K562 (cell line): Measurements from ENCODE around the gene ESCO1. TPM values are rescaled to one million over a fixed set of nuclear protein-coding genes. Genes with fewer than 3 reads are reported as not detected.
"Not testable (repeated sequence)": the region's sequence is repeated elsewhere in the genome, so short reads cannot be mapped to it uniquely, and the experiment has no call there.

Experiments used
- ATAC-seq: fragments of 200-7000 bp; cut with Tn5 transposase; 3 replicates; pipeline ENCODE4 v1.9.1; 2020; ENCODE audit warnings: moderate library complexity
- BruUV-seq: library from RNA; stranded (reverse); fragments of 400-500 nt; replicated peaks from 2 replicates; lab custom pipeline; 2021; lab: Mats Ljungman, UMichigan
- CTCF ChIA-PET: fragments of 300-600 bp; formaldehyde crosslinking; extraction: SDS; loops from one replicate; lab custom pipeline; 2021; ENCODE audit warnings: low intra/inter-chr PET ratio; lab: Yijun Ruan, JAX
- POLR2A ChIA-PET: fragments of 300-600, 350-650 bp; sonication (Branson Sonifier 250); formaldehyde crosslinking; extraction: SDS; loops from one replicate; lab custom pipeline; 2021; ENCODE audit warnings: antibody characterized with exemption, inconsistent platforms; lab: Yijun Ruan, JAX
- DNase-seq, 4 experiments: peaks; one replicate each; pipeline versions ENCODE4 v3.0.0 to v3.0.0-alpha.2; 2011 to 2018; ENCODE audit warnings: low spot score in 3 of 4, mixed read lengths in 3 of 4; ENCODE audit errors: extremely low read depth in 1 of 4
- FAIRE-seq: peaks from 2 replicates; lab custom pipeline; 2011; peaks lifted over from hg19 to GRCh38; lab: Jason Lieb, UNC
- H2AFZ ChIP-seq: 2 replicates; pipeline ENCODE4 v1.6.0; 2011; ENCODE audit warnings: low read depth, low read length, control low read depth, inconsistent platforms
- H3K27ac ChIP-seq: fragments of 200-600 bp; 3 replicates; pipeline ENCODE4 v1.8.0; 2011; ENCODE audit warnings: low read depth, mild to moderate bottlenecking, control low read depth, inconsistent platforms, low read length, moderate library complexity, mixed read lengths; ENCODE audit errors: extremely low read depth
- H3K27me3 ChIP-seq, 2 experiments: fragments of 300-600 bp in 1 of 2; 2 replicates in 1 of 2; 3 replicates in 1 of 2; pipeline versions ENCODE4 v1.6.0 to v1.8.0; 2011; ENCODE audit warnings: inconsistent platforms in 2 of 2, low read length in 2 of 2, mild to moderate bottlenecking in 1 of 2, mixed read lengths in 1 of 2, moderate library complexity in 1 of 2; ENCODE audit not compliant: control insufficient read depth in 2 of 2, insufficient read depth in 2 of 2
- H3K36me3 ChIP-seq: fragments of 300-600 bp; 3 replicates; pipeline ENCODE4 v1.8.0; 2011; ENCODE audit warnings: mild to moderate bottlenecking, low read length, inconsistent platforms; ENCODE audit not compliant: control insufficient read depth, insufficient read depth
- H3K4me1 ChIP-seq, 2 experiments: fragments of 200-600 bp in 1 of 2; replicated peaks in 1 of 2; 2 replicates in 1 of 2; 3 replicates in 1 of 2; pipeline versions ENCODE4 v1.5.1 to v1.8.0; 2011; ENCODE audit warnings: inconsistent platforms in 2 of 2, low read length in 2 of 2, mild to moderate bottlenecking in 1 of 2, mixed read lengths in 1 of 2, moderate library complexity in 1 of 2; ENCODE audit not compliant: control insufficient read depth in 2 of 2, insufficient read depth in 2 of 2
- H3K4me2 ChIP-seq: 2 replicates; pipeline ENCODE4 v1.6.1; 2011; ENCODE audit warnings: low read length, control low read depth, inconsistent platforms, mixed read lengths; ENCODE audit not compliant: insufficient read depth
- H3K4me3 ChIP-seq: fragments of 200-600 bp; sonication (generic), shearing (Covaris generic); 2 replicates; pipeline ENCODE4 v1.5.1; 2016; ENCODE audit warnings: control low read depth, inconsistent platforms
- H3K79me2 ChIP-seq: fragments of 200-600 bp; 3 replicates; pipeline ENCODE4 v1.8.0; 2011; ENCODE audit warnings: low read length, inconsistent platforms; ENCODE audit not compliant: control insufficient read depth, insufficient read depth
- H3K9ac ChIP-seq, 2 experiments: 2 replicates each; pipeline versions ENCODE4 v1.6.0 to v1.6.1; 2011; ENCODE audit warnings: low read depth in 2 of 2, low read length in 2 of 2, control low read depth in 1 of 2, inconsistent platforms in 1 of 2, mild to moderate bottlenecking in 1 of 2, mixed read lengths in 1 of 2; ENCODE audit not compliant: insufficient read depth in 1 of 2
- H3K9me1 ChIP-seq: one replicate; pipeline ENCODE4 v1.6.0; 2011; ENCODE audit warnings: inconsistent platforms, mild to moderate bottlenecking, low read length, moderate library complexity; ENCODE audit not compliant: control insufficient read depth, insufficient read depth
- H3K9me3 ChIP-seq: replicated peaks from 2 replicates; pipeline ENCODE4 v1.5.1; 2011; ENCODE audit warnings: low read depth, low read length, inconsistent platforms; ENCODE audit not compliant: control insufficient read depth, insufficient read depth
- H4K20me1 ChIP-seq: replicated peaks from 2 replicates; pipeline ENCODE4 v1.6.1; 2011; ENCODE audit warnings: low read length, inconsistent platforms, mixed read lengths; ENCODE audit not compliant: control insufficient read depth, insufficient read depth
- WGBS: fragments of 100-300 bp; shearing (Covaris generic); methylation state at CpG from one replicate; pipeline ENCODE4 v1.1.6; 2016; ENCODE audit warnings: low coverage, mixed read lengths; ENCODE audit not compliant: insufficient coverage; ENCODE audit errors: missing lambda C conversion rate; 5-methylcytosine and 5-hydroxymethylcytosine counted together
- in situ Hi-C: fragments of 300-500 bp; cut with MboI; formaldehyde crosslinking; loops from 4 replicates; pipeline ENCODE4 v1.15.0; 2018; ENCODE audit warnings: inconsistent platforms, mixed read lengths
- intact Hi-C: fragments of 100-400 bp; cut with micrococcal nuclease; formaldehyde crosslinking; loops from 2 replicates; pipeline ENCODE4 v1.14.2; 2022
- polyA plus RNA-seq, 8 experiments: library from polyadenylated mRNA; depleted of rRNA in 4 of 8; stranded (reverse) in 5 of 8; unstranded in 3 of 8; fragments of >200 nt; fragmentation: Nextera tagmentation in 2 of 8; fragmentation: Illumina TruSeq in 1 of 8; extraction: Ambion mirVana in 2 of 8; extraction: Trizol in 1 of 8; gene quantifications; 2 replicates each; pipeline versions ENCODE4 v1.2.1 to v1.2.3, GENCODE V29; 2011 to 2014; ENCODE audit warnings: inconsistent platforms in 1 of 8, missing spikeins in 1 of 8
- total RNA-seq, 7 experiments: library from RNA; depleted of rRNA in 6 of 7; stranded (reverse); fragments of >200 nt in 6 of 7; fragmentation: Illumina TruSeq in 2 of 7; extraction: Trizol in 2 of 7; gene quantifications; 2 replicates each; pipeline versions ENCODE4 v1.2.1 to v1.2.3, GENCODE V29; 2011 to 2021; ENCODE audit warnings: low replicate concordance in 1 of 7
- TF ChIP-seq, protein P1 (sequence below), 2 experiments: fragments of 450-650 bp in 1 of 2; sonication (generic) in 1 of 2; formaldehyde crosslinking in 1 of 2; IDR thresholded peaks; 2 replicates each; pipeline versions ENCODE4 v1.7.1 to v1.9.0; 2016 to 2022; ENCODE audit warnings: inconsistent platforms in 1 of 2, mild to moderate bottlenecking in 1 of 2, missing genetic modification reagents in 1 of 2
- TF ChIP-seq, protein P2 (sequence below): sonication (generic); formaldehyde crosslinking; IDR thresholded peaks from 2 replicates; pipeline ENCODE4 v1.8.1; 2023; ENCODE audit warnings: mild to moderate bottlenecking, missing genetic modification reagents

ESCO1 gene
- total and polyA plus RNA-seq, 9 of the 15 experiments (the other 6 are each of a cell fraction or from before 2014, with no cell fraction given) = 15.0 to 31.3 (median 19.6) TPM

DNA sequence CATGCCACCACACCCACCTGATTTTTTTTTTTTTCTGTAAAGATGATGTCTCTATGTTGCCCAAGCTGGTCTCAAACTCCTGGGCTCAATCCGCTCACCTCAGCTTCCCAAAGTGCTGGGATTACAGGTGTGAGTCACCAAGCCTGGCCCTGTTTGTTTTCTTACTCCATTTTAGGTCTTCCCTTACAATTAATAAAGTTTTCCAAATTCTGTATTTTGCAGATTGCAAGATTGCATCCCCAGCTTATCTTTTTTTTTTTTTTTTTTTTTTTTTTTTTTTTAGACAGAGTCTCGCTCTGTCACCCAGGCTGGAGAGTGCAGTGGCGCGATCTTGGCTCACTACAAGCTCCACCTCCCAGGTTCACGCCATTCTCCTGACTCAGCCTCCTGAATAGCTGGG, 39.9 kb upstream of the ESCO1 start:
- intact Hi-C loops, ATAC-seq, H2AFZ ChIP-seq, H3K27me3 ChIP-seq, H3K9me3 ChIP-seq, H3K4me2 ChIP-seq, H3K4me1 ChIP-seq, H3K4me3 ChIP-seq, FAIRE-seq, CTCF ChIA-PET, H3K9me1 ChIP-seq, H3K36me3 ChIP-seq, H3K9ac ChIP-seq, H3K79me2 ChIP-seq, H3K27ac ChIP-seq, BruUV-seq, H4K20me1 ChIP-seq, in situ Hi-C loops, DNase-seq: not testable (repeated sequence)
- POLR2A ChIA-PET = interaction anchor here (0.6 to 1.3 kb wide), 4 partner anchors 10 to 652 kb away, joined by 3 to 6 read pairs (median 4); no protein-coding TSS in a partner anchor
- 100% methylated on average over 1 of the region's 5 CpGs for WGBS
- TF ChIP-seq, protein P1, sequence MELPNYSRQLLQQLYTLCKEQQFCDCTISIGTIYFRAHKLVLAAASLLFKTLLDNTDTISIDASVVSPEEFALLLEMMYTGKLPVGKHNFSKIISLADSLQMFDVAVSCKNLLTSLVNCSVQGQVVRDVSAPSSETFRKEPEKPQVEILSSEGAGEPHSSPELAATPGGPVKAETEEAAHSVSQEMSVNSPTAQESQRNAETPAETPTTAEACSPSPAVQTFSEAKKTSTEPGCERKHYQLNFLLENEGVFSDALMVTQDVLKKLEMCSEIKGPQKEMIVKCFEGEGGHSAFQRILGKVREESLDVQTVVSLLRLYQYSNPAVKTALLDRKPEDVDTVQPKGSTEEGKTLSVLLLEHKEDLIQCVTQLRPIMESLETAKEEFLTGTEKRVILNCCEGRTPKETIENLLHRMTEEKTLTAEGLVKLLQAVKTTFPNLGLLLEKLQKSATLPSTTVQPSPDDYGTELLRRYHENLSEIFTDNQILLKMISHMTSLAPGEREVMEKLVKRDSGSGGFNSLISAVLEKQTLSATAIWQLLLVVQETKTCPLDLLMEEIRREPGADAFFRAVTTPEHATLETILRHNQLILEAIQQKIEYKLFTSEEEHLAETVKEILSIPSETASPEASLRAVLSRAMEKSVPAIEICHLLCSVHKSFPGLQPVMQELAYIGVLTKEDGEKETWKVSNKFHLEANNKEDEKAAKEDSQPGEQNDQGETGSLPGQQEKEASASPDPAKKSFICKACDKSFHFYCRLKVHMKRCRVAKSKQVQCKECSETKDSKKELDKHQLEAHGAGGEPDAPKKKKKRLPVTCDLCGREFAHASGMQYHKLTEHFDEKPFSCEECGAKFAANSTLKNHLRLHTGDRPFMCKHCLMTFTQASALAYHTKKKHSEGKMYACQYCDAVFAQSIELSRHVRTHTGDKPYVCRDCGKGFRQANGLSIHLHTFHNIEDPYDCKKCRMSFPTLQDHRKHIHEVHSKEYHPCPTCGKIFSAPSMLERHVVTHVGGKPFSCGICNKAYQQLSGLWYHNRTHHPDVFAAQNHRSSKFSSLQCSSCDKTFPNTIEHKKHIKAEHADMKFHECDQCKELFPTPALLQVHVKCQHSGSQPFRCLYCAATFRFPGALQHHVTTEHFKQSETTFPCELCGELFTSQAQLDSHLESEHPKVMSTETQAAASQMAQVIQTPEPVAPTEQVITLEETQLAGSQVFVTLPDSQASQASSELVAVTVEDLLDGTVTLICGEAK (IDR thresholded peaks at IDR 0.05) = peak; percentile 67
- TF ChIP-seq, protein P1 (CRISPR knock-in tag; IDR thresholded peaks at IDR 0.05) = peak; percentile 67; the same call in 1 of the 2 replicates
- TF ChIP-seq, protein P2, sequence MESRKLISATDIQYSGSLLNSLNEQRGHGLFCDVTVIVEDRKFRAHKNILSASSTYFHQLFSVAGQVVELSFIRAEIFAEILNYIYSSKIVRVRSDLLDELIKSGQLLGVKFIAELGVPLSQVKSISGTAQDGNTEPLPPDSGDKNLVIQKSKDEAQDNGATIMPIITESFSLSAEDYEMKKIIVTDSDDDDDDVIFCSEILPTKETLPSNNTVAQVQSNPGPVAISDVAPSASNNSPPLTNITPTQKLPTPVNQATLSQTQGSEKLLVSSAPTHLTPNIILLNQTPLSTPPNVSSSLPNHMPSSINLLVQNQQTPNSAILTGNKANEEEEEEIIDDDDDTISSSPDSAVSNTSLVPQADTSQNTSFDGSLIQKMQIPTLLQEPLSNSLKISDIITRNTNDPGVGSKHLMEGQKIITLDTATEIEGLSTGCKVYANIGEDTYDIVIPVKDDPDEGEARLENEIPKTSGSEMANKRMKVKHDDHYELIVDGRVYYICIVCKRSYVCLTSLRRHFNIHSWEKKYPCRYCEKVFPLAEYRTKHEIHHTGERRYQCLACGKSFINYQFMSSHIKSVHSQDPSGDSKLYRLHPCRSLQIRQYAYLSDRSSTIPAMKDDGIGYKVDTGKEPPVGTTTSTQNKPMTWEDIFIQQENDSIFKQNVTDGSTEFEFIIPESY = peak; percentile 66
